Prostate gland (tissue), 2 donors: ENCODE results near the gene BTNL8. TPM values are rescaled to one million over a fixed set of nuclear protein-coding genes. Genes with fewer than 3 reads are reported as not detected.

Experiments used
- DNase-seq: peaks from one replicate; pipeline ENCODE4 v3.0.0-alpha.2; 2019; ENCODE audit warnings: low spot score
- H3K27ac ChIP-seq, 2 donors: fragments of 200-600 bp; sonication (generic); 2 replicates each; pipeline ENCODE4 v1.5.1; 2017 to 2019
- H3K27me3 ChIP-seq: fragments of 200-600 bp; sonication (generic); replicated peaks from 2 replicates; pipeline ENCODE4 v1.5.1; 2019; ENCODE audit not compliant: insufficient read depth
- H3K36me3 ChIP-seq, 2 donors: fragments of 200-600 bp; sonication (generic); 1 replicate in 1 of 2; 2 replicates in 1 of 2; pipeline versions ENCODE4 v1.5.1 to v1.8.1; 2017 to 2019
- H3K4me1 ChIP-seq: fragments of 200-600 bp; sonication (generic); replicated peaks from 2 replicates; pipeline ENCODE4 v1.5.1; 2019
- H3K4me3 ChIP-seq, 2 donors: fragments of 200-600 bp; sonication (generic); 2 replicates each; pipeline ENCODE4 v1.5.1; 2017 to 2019
- H3K9me3 ChIP-seq: fragments of 200-600 bp; sonication (generic); 2 replicates; pipeline ENCODE4 v1.5.1; 2017
- POLR2A ChIP-seq: fragments of 450-650 bp; IDR thresholded peaks from one replicate; pipeline ENCODE4 v1.6.1; 2016; ENCODE audit warnings: antibody characterized with exemption, mild to moderate bottlenecking
- POLR2AphosphoS5 ChIP-seq: sonication (generic); formaldehyde crosslinking; IDR thresholded peaks from one replicate; pipeline ENCODE4 v1.6.1; 2017; ENCODE audit warnings: antibody characterized with exemption
- WGBS: methylation state at CpG from one replicate; pipeline ENCODE4 v1.1.5; 2018; 5-methylcytosine and 5-hydroxymethylcytosine counted together
- intact Hi-C: fragments of 100-400 bp; cut with DNase I; formaldehyde crosslinking; loops from one replicate; pipeline ENCODE4 v1.14.2; 2022
- total RNA-seq, 2 donors: library from RNA; depleted of rRNA; stranded (reverse); fragments of >200 nt; gene quantifications; one replicate each; pipeline ENCODE4 v1.1.0, GENCODE V29; 2016
- TF ChIP-seq, protein P1 (sequence below), 4 experiments: fragments of 200-600 bp in 2 of 4; fragments of 450-650 bp in 2 of 4; sonication (generic) in 2 of 4; IDR thresholded peaks; 1 replicate in 3 of 4; 2 replicates in 1 of 4; pipeline ENCODE4 v1.5.1; 2016 to 2019; ENCODE audit warnings: antibody characterized with exemption in 4 of 4, mild to moderate bottlenecking in 2 of 4, moderate library complexity in 2 of 4

Gene BTNL8
- total RNA-seq, 2 donors from 2014 or later = 0.14 to 8.3 TPM

DNA sequence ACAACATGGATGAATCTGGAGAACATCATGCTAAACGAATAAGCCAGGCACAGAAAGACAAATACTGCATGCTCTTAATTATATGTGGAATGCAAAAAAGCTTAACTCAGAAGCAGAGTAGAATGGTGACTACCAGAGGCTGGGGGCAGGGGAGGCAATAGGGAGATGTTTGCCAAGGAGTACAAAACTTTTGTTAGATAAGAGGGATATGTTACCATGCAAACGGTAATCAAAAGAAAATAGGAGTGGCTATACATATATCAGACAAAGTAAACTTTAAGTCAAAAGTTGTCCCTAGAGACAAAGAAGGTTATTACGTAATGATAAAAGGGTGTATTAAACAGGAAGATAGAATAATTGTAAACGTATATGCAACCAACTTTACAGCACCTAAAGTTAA, 71.9 kb downstream of the BTNL8 start:
- H3K27ac ChIP-seq = no peak overlapping the region
- intact Hi-C loops = no loop called here
- H3K9me3 ChIP-seq = no peaks in the 10 kb centered on the region
- no peaks in the 10 kb centered on the region for H3K27me3 ChIP-seq
- no peaks in the 10 kb centered on the region for H3K4me1 ChIP-seq
- no peaks in the 10 kb centered on the region for H3K36me3 ChIP-seq
- DNase-seq = no peak
- H3K4me3 ChIP-seq = no peak overlapping the region
- WGBS = 45% methylated on average over 4 of the region's 4 CpGs
- TF ChIP-seq, protein P1, sequence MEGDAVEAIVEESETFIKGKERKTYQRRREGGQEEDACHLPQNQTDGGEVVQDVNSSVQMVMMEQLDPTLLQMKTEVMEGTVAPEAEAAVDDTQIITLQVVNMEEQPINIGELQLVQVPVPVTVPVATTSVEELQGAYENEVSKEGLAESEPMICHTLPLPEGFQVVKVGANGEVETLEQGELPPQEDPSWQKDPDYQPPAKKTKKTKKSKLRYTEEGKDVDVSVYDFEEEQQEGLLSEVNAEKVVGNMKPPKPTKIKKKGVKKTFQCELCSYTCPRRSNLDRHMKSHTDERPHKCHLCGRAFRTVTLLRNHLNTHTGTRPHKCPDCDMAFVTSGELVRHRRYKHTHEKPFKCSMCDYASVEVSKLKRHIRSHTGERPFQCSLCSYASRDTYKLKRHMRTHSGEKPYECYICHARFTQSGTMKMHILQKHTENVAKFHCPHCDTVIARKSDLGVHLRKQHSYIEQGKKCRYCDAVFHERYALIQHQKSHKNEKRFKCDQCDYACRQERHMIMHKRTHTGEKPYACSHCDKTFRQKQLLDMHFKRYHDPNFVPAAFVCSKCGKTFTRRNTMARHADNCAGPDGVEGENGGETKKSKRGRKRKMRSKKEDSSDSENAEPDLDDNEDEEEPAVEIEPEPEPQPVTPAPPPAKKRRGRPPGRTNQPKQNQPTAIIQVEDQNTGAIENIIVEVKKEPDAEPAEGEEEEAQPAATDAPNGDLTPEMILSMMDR (IDR thresholded peaks at IDR 0.05) = no peak
- no peak for TF ChIP-seq POLR2AphosphoS5
- no peak for TF ChIP-seq POLR2A

DNA sequence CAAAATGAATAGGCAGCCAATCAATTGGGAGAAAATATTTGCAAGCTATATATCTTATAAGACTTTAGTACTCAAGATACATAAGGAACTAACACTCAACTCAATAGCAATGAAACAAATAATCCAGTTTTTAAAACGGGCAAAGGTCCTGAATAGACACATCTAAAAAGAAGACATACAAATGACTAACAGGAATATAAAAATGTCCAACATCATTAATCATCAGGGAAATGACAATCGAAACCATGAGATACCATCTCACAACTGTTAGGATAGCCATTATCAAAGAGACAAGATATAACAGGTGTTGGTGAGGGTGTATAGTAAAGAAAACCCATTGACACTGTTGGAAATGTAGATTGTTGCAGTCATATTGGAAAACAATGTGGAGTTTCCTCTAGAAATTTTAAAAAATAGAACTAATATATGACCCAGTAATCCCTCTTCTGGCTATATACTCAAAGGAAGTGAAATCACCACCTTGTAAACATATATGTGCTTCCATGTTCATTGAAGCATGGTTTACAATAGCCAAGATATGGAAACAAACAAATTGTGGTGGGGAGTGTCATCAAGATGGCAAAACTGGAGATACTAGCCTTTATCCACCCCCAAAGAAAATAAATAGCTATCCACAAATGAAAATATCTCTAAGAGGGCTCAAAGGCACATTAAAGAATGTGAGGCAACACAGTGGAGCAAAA, 75.8 kb downstream of the BTNL8 start:
- TF ChIP-seq, protein P1 (IDR thresholded peaks at IDR 0.05) = no peak
- TF ChIP-seq POLR2A (no peak), POLR2AphosphoS5 (no peak)
- no peaks in the 10 kb centered on the region for H3K36me3 ChIP-seq
- intact Hi-C loops = no loop called here
- no peak for DNase-seq
- no peaks in the 10 kb centered on the region for H3K4me1 ChIP-seq
- no peak overlapping the region for H3K4me3 ChIP-seq
- 26% methylated on average over 2 of the region's 2 CpGs for WGBS
- H3K27ac ChIP-seq = no peak overlapping the region
- no peaks in the 10 kb centered on the region for H3K9me3 ChIP-seq
- H3K27me3 ChIP-seq = no peaks in the 10 kb centered on the region

DNA sequence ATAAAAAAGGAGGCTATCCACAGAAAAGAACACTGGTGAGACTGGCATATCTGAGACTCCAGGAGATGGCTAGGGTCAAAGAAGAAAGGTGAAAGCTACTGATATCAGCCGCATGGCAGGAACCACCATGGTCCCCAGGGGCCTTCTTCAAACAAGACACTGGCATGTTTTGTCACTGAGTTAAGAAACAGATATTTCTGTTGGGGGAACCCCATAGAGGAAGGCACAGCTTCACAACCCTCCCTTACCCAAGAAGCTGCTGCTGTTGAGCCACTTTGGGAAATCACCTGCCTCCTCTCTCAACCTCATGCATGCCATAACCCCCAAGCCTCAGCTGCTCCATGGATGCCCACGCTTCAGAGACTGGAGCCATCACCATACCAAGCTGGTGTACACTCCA, 76.4 kb downstream of the BTNL8 start:
- Histone ChIP-seq H3K4me1 (no peaks in the 10 kb centered on the region), H3K9me3 (no peaks in the 10 kb centered on the region), H3K27me3 (no peaks in the 10 kb centered on the region), H3K27ac (no peak overlapping the region), H3K36me3 (no peaks in the 10 kb centered on the region), H3K4me3 (no peak overlapping the region)
- no peak for DNase-seq
- intact Hi-C loops = no loop called here
- 88% methylated on average over 2 of the region's 2 CpGs for WGBS
- no peak for TF ChIP-seq POLR2A
- TF ChIP-seq POLR2AphosphoS5 = no peak
- TF ChIP-seq, protein P1 (IDR thresholded peaks at IDR 0.05) = no peak

DNA sequence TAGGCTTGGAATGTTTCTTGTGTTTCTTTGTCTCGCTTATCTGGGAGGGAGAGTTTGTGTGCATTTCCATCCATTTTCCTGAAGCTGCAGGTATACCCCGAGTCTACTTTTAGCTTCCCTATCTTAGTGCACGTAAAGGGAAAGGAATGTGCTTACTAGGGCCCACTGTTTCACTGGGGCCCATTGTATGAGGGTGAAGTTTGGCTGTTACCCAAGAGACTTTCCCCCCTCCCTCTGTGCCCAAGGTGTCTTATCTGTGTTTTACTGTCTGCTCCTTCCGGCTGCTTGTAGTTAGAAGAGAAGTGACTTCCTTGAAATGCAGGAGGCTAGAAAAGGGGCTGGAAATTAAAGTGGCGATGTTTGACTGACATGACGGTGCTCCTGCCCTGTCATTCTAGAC, 77.6 kb downstream of the BTNL8 start:
- WGBS = 51% methylated on average over 6 of the region's 6 CpGs
- no peaks in the 10 kb centered on the region for H3K9me3 ChIP-seq

More for the DNA sequence above, 77.6 kb downstream of the BTNL8 start:
- intact Hi-C loops = no loop called here
- Histone ChIP-seq H3K36me3 (no peaks in the 10 kb centered on the region), H3K27me3 (no peaks in the 10 kb centered on the region), H3K4me3 (no peak overlapping the region), H3K4me1 (no peaks in the 10 kb centered on the region), H3K27ac (no peak overlapping the region)
- TF ChIP-seq POLR2AphosphoS5 (no peak), POLR2A (no peak)
- TF ChIP-seq, protein P1 (IDR thresholded peaks at IDR 0.05) = no peak
- DNase-seq = no peak
